ENCODE results near the gene TMEM182.

DNA sequence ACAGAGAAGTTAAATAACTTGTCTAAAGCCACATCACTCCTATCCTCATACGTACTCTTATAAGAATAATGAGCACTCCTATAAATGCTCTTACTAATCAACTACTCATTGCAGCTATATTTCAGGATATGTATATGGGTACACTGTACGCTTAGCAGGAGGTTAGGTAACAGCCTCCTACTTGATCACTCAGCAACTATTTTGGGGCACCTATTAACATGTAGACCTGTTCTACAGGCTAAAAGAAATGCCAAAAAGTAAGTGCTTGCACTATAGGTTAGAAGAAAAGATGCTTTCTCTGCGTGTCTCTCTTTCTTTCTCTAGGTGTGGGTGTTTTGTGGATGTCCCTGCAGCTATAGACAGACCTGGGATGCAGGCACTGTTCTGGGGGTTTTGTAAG lies 83.1 kb downstream of the TMEM182 start:
- TF ChIP-seq, protein P1, sequence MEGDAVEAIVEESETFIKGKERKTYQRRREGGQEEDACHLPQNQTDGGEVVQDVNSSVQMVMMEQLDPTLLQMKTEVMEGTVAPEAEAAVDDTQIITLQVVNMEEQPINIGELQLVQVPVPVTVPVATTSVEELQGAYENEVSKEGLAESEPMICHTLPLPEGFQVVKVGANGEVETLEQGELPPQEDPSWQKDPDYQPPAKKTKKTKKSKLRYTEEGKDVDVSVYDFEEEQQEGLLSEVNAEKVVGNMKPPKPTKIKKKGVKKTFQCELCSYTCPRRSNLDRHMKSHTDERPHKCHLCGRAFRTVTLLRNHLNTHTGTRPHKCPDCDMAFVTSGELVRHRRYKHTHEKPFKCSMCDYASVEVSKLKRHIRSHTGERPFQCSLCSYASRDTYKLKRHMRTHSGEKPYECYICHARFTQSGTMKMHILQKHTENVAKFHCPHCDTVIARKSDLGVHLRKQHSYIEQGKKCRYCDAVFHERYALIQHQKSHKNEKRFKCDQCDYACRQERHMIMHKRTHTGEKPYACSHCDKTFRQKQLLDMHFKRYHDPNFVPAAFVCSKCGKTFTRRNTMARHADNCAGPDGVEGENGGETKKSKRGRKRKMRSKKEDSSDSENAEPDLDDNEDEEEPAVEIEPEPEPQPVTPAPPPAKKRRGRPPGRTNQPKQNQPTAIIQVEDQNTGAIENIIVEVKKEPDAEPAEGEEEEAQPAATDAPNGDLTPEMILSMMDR (IDR thresholded peaks at IDR 0.05 in 4 of 5, conservative IDR thresholded peaks at IDR 0.05 in 1 of 5) = no peak
- no peak for TF ChIP-seq POLR2A (IDR thresholded peaks at IDR 0.05)

All from gastrocnemius medialis (tissue), 4 donors.